NT2/D1 (cell line): Measurements from ENCODE around the gene NOM1.

ENCODE experiments used
- DNase-seq: peaks from one replicate; pipeline ENCODE4 v3.0.0-alpha.2; 2011; ENCODE audit warnings: low read depth, low spot score
- H3K27me3 ChIP-seq: 2 replicates; pipeline ENCODE4 v1.6.0; 2011; ENCODE audit warnings: mild to moderate bottlenecking; ENCODE audit not compliant: insufficient read length, insufficient read depth
- H3K36me3 ChIP-seq: 2 replicates; pipeline ENCODE4 v1.6.1; 2011; ENCODE audit warnings: mild to moderate bottlenecking, low read length, mixed read lengths; ENCODE audit not compliant: insufficient read depth, insufficient read length
- H3K4me1 ChIP-seq: 2 replicates; pipeline ENCODE4 v1.5.1; 2011; ENCODE audit not compliant: insufficient read depth, insufficient read length
- H3K4me3 ChIP-seq: 2 replicates; pipeline ENCODE4 v1.5.1; 2011; ENCODE audit warnings: low read depth; ENCODE audit not compliant: insufficient read length
- H3K9ac ChIP-seq: 2 replicates; pipeline ENCODE4 v1.6.0; 2011; ENCODE audit warnings: low read depth; ENCODE audit not compliant: insufficient read length
- H3K9me3 ChIP-seq: 2 replicates; pipeline ENCODE4 v1.5.1; 2011; ENCODE audit warnings: mild to moderate bottlenecking, low read length; ENCODE audit not compliant: insufficient read depth
- SUZ12 ChIP-seq: IDR thresholded peaks from 2 replicates; pipeline ENCODE4 v1.6.1; 2011; ENCODE audit not compliant: insufficient read length, insufficient read depth; ENCODE audit errors: extremely low read depth
- YY1 ChIP-seq: IDR thresholded peaks from 2 replicates; pipeline ENCODE4 v1.6.1; 2011; ENCODE audit not compliant: insufficient read length, insufficient read depth
- ZNF274 ChIP-seq: IDR thresholded peaks from 2 replicates; pipeline ENCODE4 v1.6.1; 2011; ENCODE audit warnings: mild to moderate bottlenecking, low read depth, low read length

NOM1 gene

GRCh38 chr7:157009170-157009777 is 59.8 kb downstream of the NOM1 start:
- Histone ChIP-seq H3K4me1 (peaks cover 4% of the 10 kb centered on the region), H3K9me3 (no peaks in the 10 kb centered on the region), H3K36me3 (no peaks in the 10 kb centered on the region), H3K27me3 (peaks cover 95% of the 10 kb centered on the region), H3K9ac (no peak overlapping the region), H3K4me3 (no peak overlapping the region)
- no peak for TF ChIP-seq YY1
- TF ChIP-seq ZNF274, result no peak
- no peak for DNase-seq

DNA sequence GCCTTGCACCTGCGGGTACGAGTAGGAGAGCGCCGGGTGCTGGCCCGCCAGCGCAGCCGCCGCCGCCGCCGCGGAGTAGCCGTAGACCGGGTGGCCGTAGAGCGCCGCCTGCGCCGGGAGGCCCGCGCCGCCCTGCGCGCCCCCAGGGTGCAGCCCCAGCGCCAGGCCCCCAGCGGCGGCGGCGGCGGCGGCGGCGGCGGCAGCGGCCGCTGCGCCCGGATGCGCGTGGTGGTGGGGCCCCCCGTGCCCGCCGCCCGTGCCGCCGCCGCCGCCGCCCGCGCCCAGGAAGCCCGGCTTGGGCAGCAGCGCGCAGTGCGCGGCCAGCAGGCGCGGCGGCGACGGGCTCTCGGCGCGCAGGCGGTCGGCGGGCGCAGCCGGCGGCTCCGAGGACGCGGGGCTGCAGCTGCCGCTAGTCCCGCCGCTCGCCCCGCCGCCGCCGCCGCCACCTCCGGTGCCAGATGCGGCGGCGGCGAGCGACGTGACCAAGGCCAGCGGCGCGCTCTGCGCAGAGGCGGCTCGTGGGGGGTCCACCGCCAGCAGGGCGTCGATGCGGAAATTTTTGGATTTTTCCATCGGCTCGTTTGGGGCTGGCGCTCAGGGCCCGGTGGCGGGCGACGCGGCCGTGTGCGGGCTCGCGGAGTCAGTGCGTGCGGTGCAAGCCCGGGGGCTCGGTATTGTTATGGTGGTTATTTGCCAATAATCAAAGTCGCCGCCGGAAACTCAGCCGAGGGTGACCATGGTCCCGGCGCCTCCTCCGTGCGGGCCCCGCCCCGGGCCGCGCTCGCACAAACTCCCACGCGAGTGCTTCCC is 60.5 kb downstream of the NOM1 start:
- Histone ChIP-seq H3K27me3 (peaks cover 95% of the 10 kb centered on the region), H3K9ac (peak overlapping the region; percentile 10), H3K4me1 (peaks cover 4% of the 10 kb centered on the region), H3K9me3 (no peaks in the 10 kb centered on the region), H3K4me3 (peak overlapping the region; percentile 45), H3K36me3 (no peaks in the 10 kb centered on the region)
- TF ChIP-seq YY1 (no peak), SUZ12 (peak; percentile 32)
- no peak for DNase-seq

- Histone ChIP-seq H3K27me3 (peaks cover 95% of the 10 kb centered on the region), H3K9ac (peak within 1 kb of the TSS; percentile 16)
These were observed 61.2 kb downstream of the NOM1 start, which contains the start of gene MNX1 for GRCh38 chr7:157010588-157011332. MNX1 (minus strand) TSS chr7:157010663; CDS start chr7:157010350, 313 bp downstream.

DNA sequence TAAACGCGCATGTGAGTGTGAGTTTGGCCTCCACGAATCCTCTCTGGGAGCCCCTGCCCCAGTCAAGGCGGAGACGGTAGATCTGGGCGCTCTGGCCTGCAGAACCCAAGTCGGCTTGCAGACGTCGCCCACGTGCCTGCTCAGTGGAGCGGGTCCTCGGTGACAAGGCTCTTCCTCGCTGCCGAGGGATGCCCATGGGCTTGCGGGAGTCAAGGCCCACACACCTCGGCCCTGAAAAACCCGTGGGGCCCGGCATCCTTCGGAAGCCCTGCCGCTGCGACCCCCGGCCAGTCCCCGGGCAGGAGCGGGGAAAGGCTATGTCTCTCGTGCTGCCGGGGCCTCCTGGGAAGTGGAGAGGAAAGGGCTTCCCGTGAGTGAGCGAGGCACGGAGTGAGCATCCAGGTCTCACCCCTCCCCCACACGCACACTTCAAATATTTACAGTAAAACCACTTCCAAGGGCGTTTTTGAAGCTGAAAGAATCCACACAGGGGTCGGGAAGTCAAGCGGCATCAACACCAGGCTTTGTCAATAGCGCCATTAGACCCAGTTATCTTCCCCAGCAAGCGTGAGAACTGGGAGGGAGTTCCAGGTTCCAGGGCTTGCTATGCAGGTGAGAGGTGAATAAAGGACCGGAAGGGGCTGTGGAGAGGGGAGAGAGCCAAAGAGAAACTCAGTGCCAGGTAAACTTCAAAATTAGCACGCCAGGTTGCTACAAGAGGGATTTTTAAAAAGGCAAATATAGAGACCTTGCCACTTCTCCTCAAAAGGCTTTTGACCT is 62.0 kb downstream of the NOM1 start:
- no peak for DNase-seq
- peaks cover 95% of the 10 kb centered on the region for H3K27me3 ChIP-seq
- peaks cover 8% of the 10 kb centered on the region for H3K4me1 ChIP-seq
- no peak for TF ChIP-seq ZNF274
- no peak for TF ChIP-seq SUZ12
- TF ChIP-seq YY1, result no peak
- no peaks in the 10 kb centered on the region for H3K9me3 ChIP-seq
- H3K4me3 ChIP-seq, result peak overlapping the region; percentile 37
- H3K36me3 ChIP-seq, result no peaks in the 10 kb centered on the region
- H3K9ac ChIP-seq, result peak overlapping the region; percentile 16

More at GRCh38 chr7:157010588-157011332, 61.2 kb downstream of the NOM1 start, which contains the start of gene MNX1:
- H3K9me3 ChIP-seq, result no peaks in the 10 kb centered on the region
- peak within 1 kb of the TSS; percentile 45 for H3K4me3 ChIP-seq
- H3K4me1 ChIP-seq, result peaks cover 4% of the 10 kb centered on the region
- peak; percentile 72 for DNase-seq
- TF ChIP-seq ZNF274, result no peak
- peak; percentile 5 for TF ChIP-seq SUZ12
- no peaks in the 10 kb centered on the region for H3K36me3 ChIP-seq

- no peak for DNase-seq
- H3K27me3 ChIP-seq, result peaks cover 95% of the 10 kb centered on the region
- H3K9ac ChIP-seq, result no peak overlapping the region
- TF ChIP-seq SUZ12, result no peak
- no peak for TF ChIP-seq YY1
- no peak for TF ChIP-seq ZNF274
- H3K4me3 ChIP-seq, result no peak overlapping the region
- no peaks in the 10 kb centered on the region for H3K9me3 ChIP-seq
- peaks cover 8% of the 10 kb centered on the region for H3K4me1 ChIP-seq
- H3K36me3 ChIP-seq, result no peaks in the 10 kb centered on the region
These were observed 62.6 kb downstream of the NOM1 start for GRCh38 chr7:157012113-157012547.

- Histone ChIP-seq H3K4me1 (peaks cover 8% of the 10 kb centered on the region), H3K4me3 (no peak overlapping the region), H3K9ac (no peak overlapping the region), H3K27me3 (peaks cover 95% of the 10 kb centered on the region), H3K36me3 (no peaks in the 10 kb centered on the region), H3K9me3 (no peaks in the 10 kb centered on the region)
- no peak for TF ChIP-seq SUZ12
- DNase-seq, result no peak
These were observed 63.6 kb downstream of the NOM1 start for GRCh38 chr7:157013101-157013500.
